Neuronal stem cell (in vitro differentiated cells): Measurements from ENCODE around the gene ORC3.

ENCODE experiments used
- DNase-seq: peaks from one replicate; pipeline ENCODE4 v3.0.0-alpha.2; 2013; ENCODE audit warnings: low spot score
- H2AFZ ChIP-seq: one replicate; pipeline ENCODE4 v1.6.1; 2013; ENCODE audit warnings: mild to moderate bottlenecking, low read length, inconsistent platforms
- H2AK5ac ChIP-seq: 2 replicates; pipeline ENCODE4 v1.6.1; 2013; ENCODE audit warnings: low read depth, mild to moderate bottlenecking, inconsistent platforms, low read length, moderate library complexity, mixed read lengths
- H2BK120ac ChIP-seq: 2 replicates; pipeline ENCODE4 v1.6.1; 2013; ENCODE audit warnings: low read depth, mild to moderate bottlenecking, inconsistent platforms, low read length, moderate library complexity, mixed read lengths
- H2BK12ac ChIP-seq: one replicate; pipeline ENCODE4 v1.6.1; 2013; ENCODE audit warnings: low read length, inconsistent platforms
- H2BK15ac ChIP-seq: 2 replicates; pipeline ENCODE4 v1.6.1; 2013; ENCODE audit warnings: mild to moderate bottlenecking, low read length, inconsistent platforms, mixed read lengths
- H2BK5ac ChIP-seq: one replicate; pipeline ENCODE4 v1.6.1; 2013; ENCODE audit warnings: inconsistent platforms, mild to moderate bottlenecking, low read length, moderate library complexity
- H3K14ac ChIP-seq: one replicate; pipeline ENCODE4 v1.6.1; 2013; ENCODE audit warnings: low read length, inconsistent platforms
- H3K18ac ChIP-seq: 2 replicates; pipeline ENCODE4 v1.6.1; 2013; ENCODE audit warnings: low read length, inconsistent platforms
- H3K23ac ChIP-seq: 2 replicates; pipeline ENCODE4 v1.6.1; 2013; ENCODE audit warnings: low read depth, mild to moderate bottlenecking, mixed read lengths, low read length, inconsistent platforms; ENCODE audit not compliant: poor library complexity
- H3K27ac ChIP-seq: replicated peaks from 3 replicates; pipeline ENCODE4 v1.5.1; 2013; ENCODE audit warnings: low read length, inconsistent platforms
- H3K27me3 ChIP-seq, 3 experiments: 2 replicates each; pipeline ENCODE4 v1.6.1; 2013; ENCODE audit warnings: low read length in 3 of 3, mild to moderate bottlenecking in 2 of 3, inconsistent platforms in 1 of 3, low read depth in 1 of 3, mixed read lengths in 1 of 3, moderate library complexity in 1 of 3; ENCODE audit not compliant: control insufficient read depth in 3 of 3, insufficient read depth in 3 of 3
- H3K36me3 ChIP-seq, 2 donors: replicated peaks in 1 of 2; 2 replicates each; pipeline ENCODE4 v1.6.1; 2013; ENCODE audit warnings: low read length in 2 of 2; ENCODE audit not compliant: control insufficient read depth in 2 of 2, insufficient read depth in 2 of 2
- H3K4ac ChIP-seq: 2 replicates; pipeline ENCODE4 v1.6.1; 2013; ENCODE audit warnings: inconsistent platforms, mild to moderate bottlenecking, low read length, moderate library complexity
- H3K4me1 ChIP-seq, 2 donors: 1 replicate in 1 of 2; 2 replicates in 1 of 2; pipeline ENCODE4 v1.6.1; 2013; ENCODE audit warnings: low read length in 2 of 2, low read depth in 1 of 2; ENCODE audit not compliant: control insufficient read depth in 2 of 2, insufficient read depth in 1 of 2
- H3K4me2 ChIP-seq: one replicate; pipeline ENCODE4 v1.6.1; 2013; ENCODE audit warnings: mild to moderate bottlenecking, low read length, inconsistent platforms; ENCODE audit not compliant: insufficient read depth, poor library complexity, severe bottlenecking
- H3K4me3 ChIP-seq, 2 donors: 2 replicates each; pipeline ENCODE4 v1.5.1; 2013; ENCODE audit warnings: low read length in 2 of 2, mild to moderate bottlenecking in 2 of 2, inconsistent platforms in 1 of 2, moderate library complexity in 1 of 2
- H3K79me1 ChIP-seq: one replicate; pipeline ENCODE4 v1.6.1; 2013; ENCODE audit warnings: low read depth, mild to moderate bottlenecking, inconsistent platforms, low read length, moderate library complexity
- H3K9ac ChIP-seq: one replicate; pipeline ENCODE4 v1.6.1; 2013; ENCODE audit warnings: mild to moderate bottlenecking, low read depth, low read length, inconsistent platforms; ENCODE audit not compliant: poor library complexity
- H3K9me3 ChIP-seq, 2 donors: replicated peaks in 1 of 2; 2 replicates each; pipeline versions ENCODE3 to v1.6.1; 2013; ENCODE audit warnings: low read length in 2 of 2, mild to moderate bottlenecking in 2 of 2, inconsistent platforms in 1 of 2, low read depth in 1 of 2, mixed read lengths in 1 of 2, moderate library complexity in 1 of 2; ENCODE audit not compliant: control insufficient read depth in 2 of 2, insufficient read depth in 1 of 2
- H4K8ac ChIP-seq: one replicate; pipeline ENCODE4 v1.6.1; 2013; ENCODE audit warnings: low read depth, mild to moderate bottlenecking, inconsistent platforms, low read length, moderate library complexity
- H4K91ac ChIP-seq: one replicate; pipeline ENCODE4 v1.6.1; 2013; ENCODE audit warnings: low read length, low read depth, mild to moderate bottlenecking, inconsistent platforms; ENCODE audit not compliant: poor library complexity
- WGBS, 2 donors: extraction: QIAGEN DNeasy Blood & Tissue Kit; methylation state at CpG; one replicate each; pipeline ENCODE4 v1.1.7; 2013; ENCODE audit warnings: missing lambda C conversion rate in 2 of 2, mixed read lengths in 1 of 2; ENCODE audit not compliant: insufficient read length in 2 of 2, insufficient replicate concordance in 1 of 2; ENCODE audit errors: extremely low coverage in 2 of 2; 5-methylcytosine and 5-hydroxymethylcytosine counted together

The ORC3 gene

DNA sequence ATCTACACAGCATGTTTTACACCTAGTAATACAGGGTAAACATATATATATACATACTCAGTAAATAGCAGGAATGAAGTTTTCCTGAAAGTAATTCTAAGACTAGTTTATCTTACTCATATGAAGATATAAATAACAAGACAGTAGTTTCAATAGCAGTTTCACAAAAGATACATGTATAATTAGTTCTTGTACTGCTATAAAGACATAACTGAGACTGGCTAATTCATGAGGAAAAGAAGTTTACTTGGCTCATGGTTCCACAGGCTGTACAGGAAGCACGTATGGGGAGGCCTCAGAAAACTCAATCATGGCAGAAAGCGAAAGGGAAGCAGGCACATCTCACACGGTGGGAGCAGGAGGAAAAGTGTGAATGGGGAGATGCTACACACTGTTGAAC, 17.1 kb upstream of the ORC3 start:
- no CpG with 5 or more reads among the region's 3 CpGs for WGBS, 2 donors
- no peak overlapping the region for H4K91ac ChIP-seq
- no peak overlapping the region for H4K8ac ChIP-seq
- H3K4me2 ChIP-seq, result no peak overlapping the region
- no peaks in the 10 kb centered on the region for H3K27me3 ChIP-seq
- H3K9ac ChIP-seq, result no peak overlapping the region
- H3K4me3 ChIP-seq, result no peak overlapping the region
- H3K79me1 ChIP-seq, result no peaks in the 10 kb centered on the region
- H2AFZ ChIP-seq, result no peak overlapping the region
- no peak overlapping the region for H2BK15ac ChIP-seq
- H2BK120ac ChIP-seq, result no peak overlapping the region
- H3K14ac ChIP-seq, result no peak overlapping the region
- peaks cover 0 to 50% of the 10 kb centered on the region in 2 donors for H3K36me3 ChIP-seq
- DNase-seq, result no peak
- no peak overlapping the region for H3K18ac ChIP-seq
- H3K4ac ChIP-seq, result no peak overlapping the region
- H3K9me3 ChIP-seq, result no peaks in the 10 kb centered on the region
- no peak overlapping the region for H3K27ac ChIP-seq
- no peak overlapping the region for H2BK5ac ChIP-seq
- no peak overlapping the region for H2AK5ac ChIP-seq
- no peak overlapping the region for H2BK12ac ChIP-seq
- H3K23ac ChIP-seq, result no peak overlapping the region
- no peaks in the 10 kb centered on the region for H3K4me1 ChIP-seq

DNA sequence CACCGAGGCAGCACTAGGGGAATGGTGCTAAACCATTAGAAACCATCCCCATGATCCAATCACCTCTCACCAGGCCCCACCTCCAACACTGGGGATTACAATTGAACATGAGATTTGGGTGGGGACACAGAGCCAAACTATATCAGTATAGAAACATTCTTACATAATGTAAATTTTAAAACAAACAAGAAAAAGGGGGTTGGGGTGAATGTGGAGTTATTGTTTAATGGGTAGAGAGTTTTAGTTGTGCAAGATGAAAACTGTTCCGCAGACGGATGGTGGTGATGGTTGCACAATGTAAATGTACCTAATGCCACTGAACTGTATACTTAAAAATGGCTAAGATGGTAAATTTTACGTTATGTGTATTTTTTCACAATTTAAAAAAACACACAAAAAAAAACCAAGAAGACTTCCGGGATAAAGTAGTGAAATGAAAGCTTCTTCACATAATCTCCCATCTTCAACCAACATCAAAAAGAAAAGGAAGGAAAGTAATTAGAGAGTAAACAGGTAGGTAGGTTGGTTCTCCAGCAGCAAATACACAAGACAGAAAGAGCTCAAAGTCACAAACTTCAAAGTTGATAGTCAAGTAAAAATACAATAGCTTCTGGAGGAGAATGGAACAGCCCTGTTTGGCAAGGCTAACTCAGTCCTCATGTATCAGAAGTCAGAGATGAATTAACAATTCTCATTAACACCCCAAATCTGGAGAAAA, 16.5 kb upstream of the ORC3 start:
- Histone ChIP-seq H3K27ac (no peak overlapping the region), H2BK12ac (no peak overlapping the region), H3K4me2 (no peak overlapping the region), H3K14ac (no peak overlapping the region), H3K18ac (no peak overlapping the region), H3K27me3 (no peaks in the 10 kb centered on the region), H3K4me1 (no peaks in the 10 kb centered on the region), H2AFZ (no peak overlapping the region), H3K36me3 (peaks cover 0 to 44% of the 10 kb centered on the region in 2 donors), H2BK5ac (no peak overlapping the region), H2BK15ac (no peak overlapping the region), H2AK5ac (no peak overlapping the region), H3K9ac (no peak overlapping the region), H3K9me3 (no peaks in the 10 kb centered on the region), H4K8ac (no peak overlapping the region), H4K91ac (no peak overlapping the region), H3K79me1 (no peaks in the 10 kb centered on the region), H3K4me3 (no peak overlapping the region), H3K4ac (no peak overlapping the region), H2BK120ac (no peak overlapping the region), H3K23ac (no peak overlapping the region)
- 100% methylated on average over 1 of the region's 5 CpGs; no CpG with 5 or more reads in 1 of the 2 donors for WGBS, 2 donors
- no peak for DNase-seq

DNA sequence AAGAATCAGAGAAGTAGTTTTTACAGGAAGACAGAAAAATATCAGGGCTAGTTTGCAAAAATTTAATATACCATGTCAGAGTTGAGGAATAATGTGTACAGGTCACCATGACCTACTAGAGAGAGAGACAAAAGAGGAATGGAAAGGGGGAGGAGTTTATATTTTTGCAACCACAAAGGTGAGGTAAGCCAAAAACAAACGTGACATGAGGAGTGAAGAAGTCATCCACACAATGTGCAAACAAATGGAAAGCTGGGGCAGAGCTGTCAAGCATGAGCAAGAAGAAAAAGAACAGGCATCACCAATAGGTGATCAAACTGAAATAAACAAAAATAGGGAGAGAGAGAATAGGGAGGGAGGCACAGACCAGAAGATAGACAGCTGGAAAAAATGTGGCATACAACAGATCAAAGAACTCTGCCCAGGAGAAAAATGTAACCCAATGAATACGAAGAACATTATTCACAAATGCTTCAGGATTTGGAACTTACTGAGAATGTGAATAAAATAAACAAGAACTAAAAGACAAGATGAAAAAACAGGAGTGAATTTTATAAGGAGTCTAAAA, 15.6 kb upstream of the ORC3 start:
- H3K4ac ChIP-seq, result no peak overlapping the region
- no CpG with 5 or more reads among the region's 2 CpGs for WGBS, 2 donors
- H3K23ac ChIP-seq, result no peak overlapping the region
- no peak overlapping the region for H2AK5ac ChIP-seq
- no peak overlapping the region for H4K91ac ChIP-seq
- H3K18ac ChIP-seq, result no peak overlapping the region
- no peak overlapping the region for H3K27ac ChIP-seq
- no peak overlapping the region for H2BK5ac ChIP-seq
- no peak overlapping the region for H2BK120ac ChIP-seq
- H3K36me3 ChIP-seq, result peaks cover 0 to 41% of the 10 kb centered on the region in 2 donors
- H3K14ac ChIP-seq, result no peak overlapping the region
- H3K9ac ChIP-seq, result no peak overlapping the region
- DNase-seq, result no peak
- H2BK15ac ChIP-seq, result no peak overlapping the region
- H3K4me1 ChIP-seq, result no peaks in the 10 kb centered on the region
- H4K8ac ChIP-seq, result no peak overlapping the region
- no peak overlapping the region for H3K4me3 ChIP-seq
- H2AFZ ChIP-seq, result no peak overlapping the region
- H2BK12ac ChIP-seq, result no peak overlapping the region
- no peaks in the 10 kb centered on the region for H3K27me3 ChIP-seq
- H3K79me1 ChIP-seq, result no peaks in the 10 kb centered on the region
- no peaks in the 10 kb centered on the region for H3K9me3 ChIP-seq
- no peak overlapping the region for H3K4me2 ChIP-seq

DNA sequence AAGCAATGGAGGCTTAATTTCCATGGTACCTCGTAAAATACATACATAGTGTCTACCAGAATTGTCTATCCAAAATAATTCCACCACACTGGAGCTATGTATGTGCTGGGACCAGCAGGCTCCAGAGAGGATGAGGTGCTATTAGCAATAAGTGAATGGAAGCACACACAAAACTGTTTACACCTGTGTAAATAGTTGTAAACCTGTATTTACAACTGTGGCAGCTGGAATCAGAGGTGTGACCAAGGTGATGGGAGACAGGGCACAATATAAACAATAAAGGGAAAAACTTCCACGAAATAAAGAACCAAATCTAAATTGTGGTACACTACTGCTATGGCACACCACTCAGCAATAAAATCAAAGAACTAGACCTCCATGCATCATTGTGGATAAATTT, 14.5 kb upstream of the ORC3 start:
- Histone ChIP-seq H3K4me1 (no peaks in the 10 kb centered on the region), H3K27ac (no peak overlapping the region), H3K4ac (no peak overlapping the region), H3K18ac (no peak overlapping the region), H3K23ac (no peak overlapping the region), H2BK120ac (no peak overlapping the region), H4K8ac (no peak overlapping the region), H4K91ac (no peak overlapping the region), H3K9me3 (no peaks in the 10 kb centered on the region), H2BK12ac (no peak overlapping the region), H3K79me1 (no peaks in the 10 kb centered on the region), H3K4me2 (no peak overlapping the region), H2AFZ (no peak overlapping the region), H3K27me3 (no peaks in the 10 kb centered on the region), H3K36me3 (peaks cover 0 to 43% of the 10 kb centered on the region in 2 donors), H3K9ac (no peak overlapping the region), H2AK5ac (no peak overlapping the region), H2BK5ac (no peak overlapping the region), H2BK15ac (no peak overlapping the region), H3K14ac (no peak overlapping the region), H3K4me3 (no peak overlapping the region)
- DNase-seq, result no peak
- WGBS, 2 donors, result no CpG with 5 or more reads among the region's 2 CpGs
